Stromal cell of bone marrow (primary cell): Measurements from ENCODE around the gene SYNCRIP.
A peak's percentile ranks its signal among the peaks of the same experiment; 100 is the strongest.
"Not testable (repeated sequence)": the region's sequence is repeated elsewhere in the genome, so short reads cannot be mapped to it uniquely, and the experiment has no call there.

ENCODE experiments used
- DNase-seq: peaks from one replicate; pipeline ENCODE4 v3.0.0-alpha.2; 2012; ENCODE audit warnings: low read depth

SYNCRIP gene

DNA sequence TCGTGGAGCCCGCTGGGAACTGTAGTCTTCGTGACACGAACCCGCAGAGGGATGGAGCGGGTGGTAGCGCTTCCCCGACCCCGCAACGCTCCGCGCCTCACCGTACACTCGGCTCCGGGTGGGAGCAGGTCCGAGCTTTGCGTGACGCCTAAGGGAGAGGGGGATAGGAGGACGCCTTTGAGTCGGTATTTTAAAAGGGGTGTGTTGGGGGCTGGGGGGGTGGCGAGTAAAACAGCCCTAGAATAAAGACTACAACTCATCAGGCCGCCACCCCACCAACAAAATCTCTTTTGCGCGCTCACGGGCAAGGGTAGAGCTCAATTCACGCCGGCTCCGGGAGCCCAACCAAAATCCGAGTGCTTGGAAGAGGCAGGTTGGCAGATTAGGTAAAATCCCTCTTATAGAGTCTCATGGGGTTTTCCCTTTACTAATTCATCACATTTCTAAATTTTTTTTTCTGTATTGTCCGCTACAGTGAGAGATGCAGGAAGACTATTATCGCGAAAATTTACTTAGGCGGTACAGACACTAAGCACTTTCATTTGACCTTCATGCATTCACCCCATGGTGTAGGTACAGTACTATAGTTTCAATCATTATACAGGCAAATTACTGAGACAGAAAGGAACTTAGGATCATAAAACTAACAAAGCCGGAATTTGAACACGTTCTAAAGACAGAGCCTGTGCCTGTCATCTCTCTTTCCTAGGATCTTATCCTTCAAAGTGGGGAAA lies 48.3 kb downstream of the SYNCRIP start:
- DNase-seq: peak; percentile 20

GRCh38 chr6:85593438-85594196 lies 49.1 kb downstream of the SYNCRIP start, which contains the start of gene SNX14:
Gene SNX14, minus strand, starts transcription at chr6:85593858. Its CDS starts 140 bp downstream, at chr6:85593718.
- peak; percentile 96 for DNase-seq

DNA sequence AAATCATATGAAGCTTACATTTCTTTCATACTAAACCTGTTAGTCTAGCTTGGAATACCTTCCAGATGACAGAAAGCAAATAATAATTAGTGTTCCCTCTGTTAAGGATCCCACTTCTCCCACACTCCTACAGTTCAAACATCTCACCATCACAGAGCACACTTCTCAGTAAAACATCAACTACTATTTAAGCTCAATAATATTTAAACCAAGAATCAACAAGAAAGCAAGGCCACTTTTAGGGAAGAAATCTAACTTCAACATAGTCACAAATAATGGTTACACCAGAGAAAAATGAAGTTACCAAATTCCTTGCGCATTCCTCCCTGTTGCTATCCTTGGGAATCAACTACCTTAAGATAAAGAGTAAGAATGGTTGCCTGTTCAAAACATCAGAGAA lies 50.7 kb downstream of the SYNCRIP start:
- no peak for DNase-seq

GRCh38 chr6:85591207-85591606 lies 51.5 kb downstream of the SYNCRIP start:
- DNase-seq: no peak

- no peak for DNase-seq
Measured at GRCh38 chr6:85585741-85586140, 56.9 kb downstream of the SYNCRIP start.

GRCh38 chr6:85582832-85583231 lies 59.9 kb downstream of the SYNCRIP start:
- DNase-seq: not testable (repeated sequence)

DNA sequence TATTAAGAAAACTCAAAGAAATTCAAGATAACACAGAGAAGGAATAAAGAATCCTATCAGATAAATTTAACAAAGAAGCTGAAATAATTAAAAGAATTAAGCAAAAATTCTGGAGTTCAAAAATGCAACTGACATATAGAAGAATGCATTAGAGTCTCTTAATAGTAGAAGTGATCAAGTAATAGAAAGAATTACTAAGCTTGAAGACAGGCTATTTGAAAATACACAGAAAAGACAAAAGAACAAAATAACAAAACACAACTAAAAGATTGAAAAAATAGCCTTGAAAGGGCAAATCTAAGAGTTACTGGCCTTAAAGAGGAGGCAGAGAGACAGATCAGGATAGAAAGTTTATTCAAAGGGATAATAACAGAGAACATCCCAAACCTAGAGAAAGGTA lies 61.1 kb downstream of the SYNCRIP start:
- DNase-seq: no peak

DNA sequence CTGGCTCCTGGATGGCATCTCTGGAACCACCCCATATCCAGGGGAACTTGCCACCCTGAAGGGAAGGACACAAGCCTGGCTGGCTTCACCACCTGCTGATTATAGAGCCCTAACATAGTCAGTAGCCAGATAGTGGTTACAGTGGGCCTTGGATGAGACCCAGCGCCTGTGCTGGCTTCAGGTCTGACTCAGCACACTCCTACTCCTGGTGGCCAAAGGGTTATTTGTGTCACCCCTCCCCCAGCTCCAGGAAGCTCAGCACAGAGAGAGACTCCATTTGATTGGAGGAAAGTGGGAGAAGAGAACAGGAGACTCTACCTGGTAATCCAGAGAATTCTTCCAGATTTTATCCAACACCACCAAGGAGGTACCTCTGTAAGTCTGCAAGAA lies 61.8 kb downstream of the SYNCRIP start:
- no peak for DNase-seq

GRCh38 chr6:85580118-85580877 lies 62.4 kb downstream of the SYNCRIP start:
- no peak for DNase-seq

DNA sequence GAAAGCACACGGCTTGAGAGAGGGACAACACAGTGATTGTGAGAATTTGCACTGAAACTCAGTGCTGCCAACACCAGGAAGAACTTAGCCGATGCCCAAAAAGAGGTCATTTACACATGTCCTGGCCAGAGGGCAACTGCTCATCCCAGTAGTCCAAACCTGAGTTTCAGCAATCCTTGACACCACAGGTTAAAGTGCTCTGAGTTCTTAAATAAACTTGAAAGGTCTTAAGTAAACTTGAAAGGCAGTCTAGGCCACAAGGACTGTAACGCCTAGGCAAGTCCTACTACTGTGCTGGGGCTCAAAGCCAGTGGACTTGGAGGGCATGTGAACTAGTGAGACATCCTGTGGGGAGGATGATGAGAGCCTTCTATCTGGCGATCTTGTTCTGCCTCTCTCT lies 63.1 kb downstream of the SYNCRIP start:
- DNase-seq: no peak

- no peak for DNase-seq
Measured at GRCh38 chr6:85576476-85576875, 66.2 kb downstream of the SYNCRIP start.

- peak; percentile 64 for DNase-seq
Measured at GRCh38 chr6:85574932-85575598, 67.6 kb downstream of the SYNCRIP start.

- no peak for DNase-seq
Measured at GRCh38 chr6:85569323-85569722, 73.4 kb downstream of the SYNCRIP start.

DNA sequence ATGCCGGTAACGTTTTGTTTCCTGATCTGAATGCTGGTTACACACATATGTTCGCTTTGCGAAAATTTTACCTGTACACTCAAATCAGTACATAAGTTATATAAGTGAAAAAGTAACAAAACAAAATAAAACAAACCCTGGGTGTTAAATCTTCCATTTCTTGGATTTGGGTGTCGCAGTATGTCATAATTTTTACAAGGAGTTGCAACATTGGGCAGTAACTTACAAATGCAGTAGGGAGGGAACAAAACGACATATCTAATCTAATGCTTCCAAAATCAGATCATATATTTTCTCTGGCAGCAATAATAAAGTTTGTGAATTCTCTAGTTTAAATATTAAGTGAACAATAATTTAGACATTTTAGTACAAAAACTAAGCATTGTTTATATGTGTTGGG lies 74.3 kb downstream of the SYNCRIP start:
- DNase-seq: no peak

DNA sequence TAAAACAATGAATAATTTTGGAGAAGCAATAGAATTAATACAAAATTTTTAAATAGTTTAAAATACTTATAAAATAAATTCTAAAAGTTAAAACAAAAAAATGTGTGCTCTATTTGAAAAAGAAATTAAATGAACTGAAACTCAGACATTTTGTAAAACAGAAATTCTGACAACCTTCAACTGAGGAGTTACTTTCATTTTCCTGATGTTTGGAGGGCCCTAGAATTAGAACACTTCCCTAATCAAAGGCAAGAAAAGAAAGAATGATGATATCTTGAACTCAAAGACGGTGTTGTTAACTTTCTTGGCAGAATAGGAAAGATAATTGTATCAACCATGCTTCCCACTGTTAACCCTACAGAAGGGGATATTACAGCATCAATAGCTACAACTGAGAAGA lies 77.0 kb downstream of the SYNCRIP start:
- no peak for DNase-seq

GRCh38 chr6:85564223-85564622 lies 78.5 kb downstream of the SYNCRIP start:
- not testable (repeated sequence) for DNase-seq
